LNCaP clone FGC (cell line): ENCODE results near the gene MAGED1.

ENCODE experiments used
- DNase-seq: peaks from one replicate; pipeline ENCODE4 v3.0.0-alpha.2; 2011; ENCODE audit warnings: low read depth
- H3K4me3 ChIP-seq: 2 replicates; pipeline ENCODE4 v1.5.1; 2011; ENCODE audit warnings: mild to moderate bottlenecking, low read depth, low read length, control low read depth
- CTCF ChIP-seq: IDR thresholded peaks from 2 replicates; pipeline ENCODE4 v1.5.1; 2012; ENCODE audit warnings: mild to moderate bottlenecking; ENCODE audit not compliant: control insufficient read depth, insufficient read depth; ENCODE audit errors: extremely low read depth

Gene MAGED1

GRCh38 chrX:51874123-51874522, 19.3 kb upstream of the MAGED1 start:
- TF ChIP-seq CTCF: no peak
- DNase-seq: no peak
- H3K4me3 ChIP-seq: no peak overlapping the region

GRCh38 chrX:51876441-51876840, 17.0 kb upstream of the MAGED1 start:
- DNase-seq: no peak
- no peak overlapping the region for H3K4me3 ChIP-seq
- TF ChIP-seq CTCF: no peak

- no peak for DNase-seq
- H3K4me3 ChIP-seq: no peak overlapping the region
- no peak for TF ChIP-seq CTCF
Measured at GRCh38 chrX:51878056-51878455, 15.4 kb upstream of the MAGED1 start.

GRCh38 chrX:51889851-51890250, 3.6 kb upstream of the MAGED1 start:
- TF ChIP-seq CTCF: no peak
- DNase-seq: no peak
- H3K4me3 ChIP-seq: no peak overlapping the region

- H3K4me3 ChIP-seq: no peak overlapping the region
- DNase-seq: no peak
- no peak for TF ChIP-seq CTCF
Measured at GRCh38 chrX:51891245-51891644, 2.2 kb upstream of the MAGED1 start.

GRCh38 chrX:51891821-51892551, 1.4 kb upstream of the MAGED1 start:
- H3K4me3 ChIP-seq: no peak overlapping the region
- TF ChIP-seq CTCF: no peak
- no peak for DNase-seq
